ENCODE results near the gene PDGFC.

DNA sequence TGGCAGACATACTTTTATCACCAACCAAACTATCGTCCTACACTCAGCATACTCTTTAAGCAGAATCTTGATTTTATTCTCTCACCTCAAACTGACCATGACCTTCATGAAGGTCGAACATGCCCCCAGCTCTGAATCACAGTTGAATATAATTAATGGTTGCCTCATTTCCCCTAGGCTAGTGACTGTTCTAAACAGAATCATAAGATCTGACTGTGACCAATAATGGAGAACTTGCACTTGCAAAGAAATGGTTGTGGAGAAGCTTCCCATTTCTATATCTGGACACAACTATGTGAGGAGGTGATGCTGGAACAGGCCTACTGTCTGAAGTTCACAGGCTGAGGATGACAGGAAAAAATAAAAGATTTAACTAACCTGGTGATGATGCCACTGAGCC, 85.1 kb downstream of the PDGFC start:
- TF ChIP-seq, protein P1, sequence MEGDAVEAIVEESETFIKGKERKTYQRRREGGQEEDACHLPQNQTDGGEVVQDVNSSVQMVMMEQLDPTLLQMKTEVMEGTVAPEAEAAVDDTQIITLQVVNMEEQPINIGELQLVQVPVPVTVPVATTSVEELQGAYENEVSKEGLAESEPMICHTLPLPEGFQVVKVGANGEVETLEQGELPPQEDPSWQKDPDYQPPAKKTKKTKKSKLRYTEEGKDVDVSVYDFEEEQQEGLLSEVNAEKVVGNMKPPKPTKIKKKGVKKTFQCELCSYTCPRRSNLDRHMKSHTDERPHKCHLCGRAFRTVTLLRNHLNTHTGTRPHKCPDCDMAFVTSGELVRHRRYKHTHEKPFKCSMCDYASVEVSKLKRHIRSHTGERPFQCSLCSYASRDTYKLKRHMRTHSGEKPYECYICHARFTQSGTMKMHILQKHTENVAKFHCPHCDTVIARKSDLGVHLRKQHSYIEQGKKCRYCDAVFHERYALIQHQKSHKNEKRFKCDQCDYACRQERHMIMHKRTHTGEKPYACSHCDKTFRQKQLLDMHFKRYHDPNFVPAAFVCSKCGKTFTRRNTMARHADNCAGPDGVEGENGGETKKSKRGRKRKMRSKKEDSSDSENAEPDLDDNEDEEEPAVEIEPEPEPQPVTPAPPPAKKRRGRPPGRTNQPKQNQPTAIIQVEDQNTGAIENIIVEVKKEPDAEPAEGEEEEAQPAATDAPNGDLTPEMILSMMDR (IDR thresholded peaks at IDR 0.05): no peak
- TF ChIP-seq POLR2A (IDR thresholded peaks at IDR 0.05): no peak
